ENCODE results near the gene SPC25.

DNA sequence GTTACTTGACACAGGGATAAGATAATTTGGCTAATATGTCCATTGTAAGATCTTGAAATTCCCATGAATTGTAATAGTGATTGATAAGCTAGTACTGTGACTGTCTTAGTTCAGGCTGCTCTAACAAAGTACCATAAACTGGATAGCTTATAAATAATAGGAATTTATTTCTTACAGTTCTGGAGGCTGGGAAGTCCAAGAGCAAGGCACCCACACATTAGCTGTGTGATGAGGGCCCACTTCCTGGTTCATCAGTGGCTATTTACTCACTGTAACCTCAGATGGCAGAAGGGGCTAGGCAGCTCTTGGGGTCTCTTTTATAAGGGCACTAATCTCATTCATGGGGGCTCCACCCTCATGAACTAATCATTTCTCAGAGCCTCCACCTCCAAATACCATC is 59.3 kb downstream of the SPC25 start:
- TF ChIP-seq GTF2F1 (IDR thresholded peaks at IDR 0.05; ENCODE audit: low read length): no peak
- TF ChIP-seq, protein P1, sequence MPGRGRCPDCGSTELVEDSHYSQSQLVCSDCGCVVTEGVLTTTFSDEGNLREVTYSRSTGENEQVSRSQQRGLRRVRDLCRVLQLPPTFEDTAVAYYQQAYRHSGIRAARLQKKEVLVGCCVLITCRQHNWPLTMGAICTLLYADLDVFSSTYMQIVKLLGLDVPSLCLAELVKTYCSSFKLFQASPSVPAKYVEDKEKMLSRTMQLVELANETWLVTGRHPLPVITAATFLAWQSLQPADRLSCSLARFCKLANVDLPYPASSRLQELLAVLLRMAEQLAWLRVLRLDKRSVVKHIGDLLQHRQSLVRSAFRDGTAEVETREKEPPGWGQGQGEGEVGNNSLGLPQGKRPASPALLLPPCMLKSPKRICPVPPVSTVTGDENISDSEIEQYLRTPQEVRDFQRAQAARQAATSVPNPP (CRISPR knock-in tag; IDR thresholded peaks at IDR 0.05): no peak
- no peak for TF ChIP-seq ZNF441 (CRISPR knock-in tag; IDR thresholded peaks at IDR 0.05; ENCODE audit: borderline replicate concordance)
- no peak for TF ChIP-seq NONO (IDR thresholded peaks at IDR 0.05)
- TF ChIP-seq NONO (CRISPR knock-in tag; conservative IDR thresholded peaks at IDR 0.05): no peak

Measured in HepG2 (cell line).